NCI-H1105 treated with DMSO at 0.1 percent for 48 hours (cell line): ENCODE measurements around the gene KCTD19.

ENCODE experiments used
- DNase-seq: peaks from one replicate; lab custom pipeline; 2025; lab: John Stamatoyannopoulos, UW

The KCTD19 gene

DNA sequence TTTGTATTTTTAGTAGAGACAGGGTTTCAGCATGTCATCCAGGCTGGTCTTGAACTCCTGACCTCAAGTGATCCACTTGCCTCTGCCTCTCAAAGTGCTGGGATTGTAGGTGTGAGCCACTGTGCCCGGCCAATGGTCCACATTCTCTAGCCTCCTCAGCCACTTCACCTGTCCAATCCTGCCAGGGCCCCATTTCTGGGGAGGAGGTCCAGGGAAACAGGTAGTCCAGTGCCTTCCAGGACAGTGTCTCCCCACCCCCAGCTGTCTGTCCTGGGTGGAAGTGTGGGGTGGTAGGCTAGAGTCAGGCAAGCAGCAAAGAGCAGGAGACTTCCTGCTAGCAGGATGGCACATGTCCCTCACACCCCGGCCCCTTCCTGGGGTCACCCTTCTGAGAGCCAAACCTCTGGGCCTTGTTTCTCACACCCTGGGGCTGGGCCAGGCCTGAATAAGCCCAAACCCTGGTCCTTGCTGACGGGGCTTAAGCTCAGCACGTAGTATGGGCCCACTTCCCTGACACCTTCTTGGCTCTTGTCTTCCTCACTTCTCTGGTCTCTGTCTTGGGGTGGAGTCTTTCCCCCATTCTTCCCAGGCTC, 84.3 kb downstream of the KCTD19 start:
- no peak for DNase-seq

DNA sequence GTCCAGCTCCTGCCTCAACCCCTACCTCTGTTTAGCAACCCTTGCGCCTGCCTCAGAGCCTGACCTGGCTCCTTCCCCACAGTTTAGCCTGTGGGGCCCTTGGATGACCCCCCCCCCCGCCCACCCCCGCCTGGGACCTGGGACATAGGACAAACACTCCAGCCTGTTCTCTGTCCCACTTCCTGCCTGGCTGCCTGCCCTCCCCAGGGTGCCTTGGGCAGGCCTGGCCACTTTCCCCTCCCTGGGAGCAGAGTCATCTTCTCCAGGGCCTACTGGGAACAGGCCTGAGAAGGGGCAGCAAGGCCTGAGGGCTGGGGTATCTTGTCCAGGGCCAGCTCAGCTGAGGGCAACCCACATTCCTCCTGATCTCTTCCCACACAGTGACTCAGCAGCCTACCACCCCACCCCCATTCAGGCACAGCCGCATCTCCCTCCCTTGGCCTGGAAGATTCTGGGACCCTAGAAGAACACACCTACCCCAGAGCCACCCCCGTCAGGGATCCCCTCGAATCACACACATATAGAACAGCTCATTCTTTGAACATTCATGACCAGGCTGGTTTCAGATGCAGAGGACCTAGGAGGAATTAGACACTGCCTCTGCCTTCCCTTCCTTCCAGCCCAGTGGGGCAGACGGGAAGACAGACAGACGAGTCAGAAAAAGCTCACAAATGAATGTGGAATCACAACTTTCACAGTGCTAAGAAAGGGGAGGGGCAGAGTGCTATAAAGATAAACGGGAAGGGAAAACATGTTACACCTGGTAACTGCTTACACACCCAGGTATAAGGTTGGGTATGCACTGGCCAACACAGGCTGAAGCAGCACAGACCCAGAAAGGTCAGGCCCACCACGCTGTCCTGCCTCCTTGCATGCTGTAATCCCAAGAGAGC, 85.3 kb downstream of the KCTD19 start:
- DNase-seq: no peak

DNA sequence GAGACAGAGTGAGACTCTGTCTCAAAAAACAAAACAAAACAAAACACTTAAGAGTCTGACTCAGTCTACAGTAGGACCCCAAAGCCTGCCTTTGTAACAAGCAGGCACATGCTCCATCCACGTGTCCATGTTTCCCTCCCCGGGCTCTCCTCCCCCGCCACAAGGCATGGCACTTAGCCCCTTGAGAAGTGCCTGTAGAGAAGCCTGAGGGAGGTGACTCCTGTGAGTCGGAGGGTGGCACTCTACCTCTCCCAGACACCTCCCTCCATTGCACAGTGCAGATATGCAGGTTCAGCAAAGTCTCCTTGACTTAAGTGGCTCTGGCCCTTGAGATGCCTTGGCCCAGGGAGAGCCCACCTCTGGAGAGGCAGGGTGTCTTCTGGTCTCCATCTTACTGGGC, 86.0 kb downstream of the KCTD19 start:
- no peak for DNase-seq
